ENCODE results near the gene COL27A1. TPM values are rescaled to one million over a fixed set of nuclear protein-coding genes. Genes with fewer than 3 reads are reported as not detected.

The COL27A1 gene
- total and polyA plus RNA-seq, 4 donors, result 10.9 to 25.6 (median 17.4) TPM

- no peak for TF ChIP-seq CTCF (IDR thresholded peaks at IDR 0.05; ENCODE audit: control extremely low read depth, extremely low read depth)
- Histone ChIP-seq H3K4me1 (ENCODE audit: control insufficient read depth in 5 of 5, insufficient read depth in 5 of 5, low read length in 5 of 5) (peaks cover 0 to 27% (median 5%) of the 10 kb centered on the region in 5 donors), H3K4me3 (no peak overlapping the region), H3K9ac (ENCODE audit: insufficient read depth in 1 of 2, low read length in 2 of 2) (no peak overlapping the region), H3K9me3 (ENCODE audit: control insufficient read depth in 4 of 4, insufficient read depth in 3 of 4, low read length in 3 of 4) (no peaks in the 10 kb centered on the region), H3K27ac (ENCODE audit: low read depth in 1 of 2, low read length in 1 of 2) (no peak overlapping the region), H3K36me3 (ENCODE audit: control insufficient read depth in 4 of 4, insufficient read depth in 4 of 4, low read length in 4 of 4) (peaks cover 0 to 13% (median 5%) of the 10 kb centered on the region in 4 donors), H3K27me3 (ENCODE audit: control insufficient read depth in 3 of 3, insufficient read depth in 3 of 3, low read length in 2 of 3) (no peaks in the 10 kb centered on the region)
- WGBS, 2 donors, result 92 to 93% methylated on average over 11 of the region's 11 CpGs
- ATAC-seq (ENCODE audit: insufficient read depth, low FRiP score) (no peak), DNase-seq (no peak)
Observed at GRCh38 chr9:114170771-114171461, 15.6 kb downstream of the COL27A1 start.

GRCh38 chr9:114171500-114171899 lies 16.2 kb downstream of the COL27A1 start:
- peaks cover 0 to 27% (median 5%) of the 10 kb centered on the region in 5 donors for H3K4me1 ChIP-seq (ENCODE audit: control insufficient read depth in 5 of 5, insufficient read depth in 5 of 5, low read length in 5 of 5)
- no peak for DNase-seq
- WGBS, 2 donors, result 95 to 96% methylated on average over 7 of the region's 7 CpGs
- no peak overlapping the region for H3K27ac ChIP-seq (ENCODE audit: low read depth in 1 of 2, low read length in 1 of 2)
- H3K36me3 ChIP-seq (ENCODE audit: control insufficient read depth in 4 of 4, insufficient read depth in 4 of 4, low read length in 4 of 4), result peaks cover 0 to 14% (median 5%) of the 10 kb centered on the region in 4 donors
- no peak overlapping the region for H3K4me3 ChIP-seq
- no peak for TF ChIP-seq CTCF (IDR thresholded peaks at IDR 0.05; ENCODE audit: control extremely low read depth, extremely low read depth)
- no peak overlapping the region for H3K9ac ChIP-seq (ENCODE audit: insufficient read depth in 1 of 2, low read length in 2 of 2)
- ATAC-seq (ENCODE audit: insufficient read depth, low FRiP score), result no peak
- no peaks in the 10 kb centered on the region for H3K27me3 ChIP-seq (ENCODE audit: control insufficient read depth in 3 of 3, insufficient read depth in 3 of 3, low read length in 2 of 3)
- no peaks in the 10 kb centered on the region for H3K9me3 ChIP-seq (ENCODE audit: control insufficient read depth in 4 of 4, insufficient read depth in 3 of 4, low read length in 3 of 4)

- no peaks in the 10 kb centered on the region for H3K27me3 ChIP-seq (ENCODE audit: control insufficient read depth in 3 of 3, insufficient read depth in 3 of 3, low read length in 2 of 3)
- H3K36me3 ChIP-seq (ENCODE audit: control insufficient read depth in 4 of 4, insufficient read depth in 4 of 4, low read length in 4 of 4), result peaks cover 0 to 12% (median 5%) of the 10 kb centered on the region in 4 donors
- no peak overlapping the region for H3K4me3 ChIP-seq
- WGBS, 2 donors, result 76 to 85% methylated on average over 20 of the region's 20 CpGs
- H3K4me1 ChIP-seq (ENCODE audit: control insufficient read depth in 5 of 5, insufficient read depth in 5 of 5, low read length in 5 of 5), result peaks cover 2 to 27% (median 5%) of the 10 kb centered on the region in 5 donors
- no peak for DNase-seq
- no peak overlapping the region for H3K9ac ChIP-seq (ENCODE audit: insufficient read depth in 1 of 2, low read length in 2 of 2)
- no peak for ATAC-seq (ENCODE audit: insufficient read depth, low FRiP score)
- TF ChIP-seq CTCF (IDR thresholded peaks at IDR 0.05; ENCODE audit: control extremely low read depth, extremely low read depth), result no peak
- no peaks in the 10 kb centered on the region for H3K9me3 ChIP-seq (ENCODE audit: control insufficient read depth in 4 of 4, insufficient read depth in 3 of 4, low read length in 3 of 4)
- no peak overlapping the region for H3K27ac ChIP-seq (ENCODE audit: low read depth in 1 of 2, low read length in 1 of 2)
Observed at GRCh38 chr9:114172981-114173833, 17.9 kb downstream of the COL27A1 start.

All from lung (tissue), 12 donors.